ENCODE measurements around the gene GOLGB1. TPM values are rescaled to one million over a fixed set of nuclear protein-coding genes. Genes with fewer than 3 reads are reported as not detected.
A peak's percentile ranks its signal among the peaks of the same experiment; 100 is the strongest.

Gene GOLGB1
- total and polyA plus RNA-seq, 4 donors: 14.5 to 74.0 (median 49.5) TPM

- peaks cover 1 to 3% of the 10 kb centered on the region in 2 donors for H3K4me1 ChIP-seq (ENCODE audit: control insufficient read depth in 1 of 2, insufficient read depth in 2 of 2, low read length in 2 of 2)
- intact Hi-C loops (cut with DNase I): no loop called here
- DNase-seq (no peak), ATAC-seq (ENCODE audit: low FRiP score) (no peak)
- H3K4me3 ChIP-seq (ENCODE audit: low read length in 2 of 2): no peak overlapping the region
- no peaks in the 10 kb centered on the region for H3K36me3 ChIP-seq (ENCODE audit: control insufficient read depth in 1 of 2, insufficient read depth in 2 of 2, low read length in 1 of 2)
- H3K27me3 ChIP-seq (ENCODE audit: control insufficient read depth in 1 of 2, insufficient read depth in 2 of 2, low read length in 1 of 2): no peaks in the 10 kb centered on the region
- no peaks in the 10 kb centered on the region for H3K9me3 ChIP-seq (ENCODE audit: control insufficient read depth, low read length)
- no peak overlapping the region for H3K27ac ChIP-seq (ENCODE audit: low read depth in 1 of 2, low read length in 2 of 2)
Measured at GRCh38 chr3:121735047-121735696, 14.4 kb downstream of the GOLGB1 start.

- no peaks in the 10 kb centered on the region for H3K4me1 ChIP-seq (ENCODE audit: control insufficient read depth in 1 of 2, insufficient read depth in 2 of 2, low read length in 2 of 2)
- no peak overlapping the region for H3K27ac ChIP-seq (ENCODE audit: low read depth in 1 of 2, low read length in 2 of 2)
- H3K36me3 ChIP-seq (ENCODE audit: control insufficient read depth in 1 of 2, insufficient read depth in 2 of 2, low read length in 1 of 2): no peaks in the 10 kb centered on the region
- DNase-seq: no peak
- no peaks in the 10 kb centered on the region for H3K27me3 ChIP-seq (ENCODE audit: control insufficient read depth in 1 of 2, insufficient read depth in 2 of 2, low read length in 1 of 2)
- intact Hi-C loops (cut with DNase I): no loop called here
- ATAC-seq (ENCODE audit: low FRiP score): no peak
- H3K9me3 ChIP-seq (ENCODE audit: control insufficient read depth, low read length): no peaks in the 10 kb centered on the region
- H3K4me3 ChIP-seq (ENCODE audit: low read length in 2 of 2): no peak overlapping the region
- WGBS, 2 donors: 76 to 81% methylated on average over 8 of the region's 8 CpGs
Measured at GRCh38 chr3:121730940-121731687, 18.4 kb downstream of the GOLGB1 start.

- peaks cover 3 to 10% of the 10 kb centered on the region in 2 donors for H3K36me3 ChIP-seq (ENCODE audit: control insufficient read depth in 1 of 2, insufficient read depth in 2 of 2, low read length in 1 of 2)
- WGBS, 2 donors: 95% methylated on average over 1 of the region's 1 CpG
- ATAC-seq (ENCODE audit: low FRiP score) (no peak), DNase-seq (no peak)
- H3K27ac ChIP-seq (ENCODE audit: low read depth in 1 of 2, low read length in 2 of 2): no peak overlapping the region
- no peaks in the 10 kb centered on the region for H3K27me3 ChIP-seq (ENCODE audit: control insufficient read depth in 1 of 2, insufficient read depth in 2 of 2, low read length in 1 of 2)
- intact Hi-C loops (cut with DNase I): no loop called here
- H3K4me1 ChIP-seq (ENCODE audit: control insufficient read depth in 1 of 2, insufficient read depth in 2 of 2, low read length in 2 of 2): no peaks in the 10 kb centered on the region
- no peaks in the 10 kb centered on the region for H3K9me3 ChIP-seq (ENCODE audit: control insufficient read depth, low read length)
- H3K4me3 ChIP-seq (ENCODE audit: low read length in 2 of 2): no peak overlapping the region
Measured at GRCh38 chr3:121724130-121724529, 25.4 kb downstream of the GOLGB1 start.

- H3K36me3 ChIP-seq (ENCODE audit: control insufficient read depth in 1 of 2, insufficient read depth in 2 of 2, low read length in 1 of 2): peaks cover 3 to 10% of the 10 kb centered on the region in 2 donors
- no peak overlapping the region for H3K4me3 ChIP-seq (ENCODE audit: low read length in 2 of 2)
- H3K27ac ChIP-seq (ENCODE audit: low read depth in 1 of 2, low read length in 2 of 2): no peak overlapping the region
- intact Hi-C loops (cut with DNase I): no loop called here
- WGBS, 2 donors: 56 to 72% methylated on average over 1 of the region's 1 CpG
- H3K4me1 ChIP-seq (ENCODE audit: control insufficient read depth in 1 of 2, insufficient read depth in 2 of 2, low read length in 2 of 2): no peaks in the 10 kb centered on the region
- no peaks in the 10 kb centered on the region for H3K9me3 ChIP-seq (ENCODE audit: control insufficient read depth, low read length)
- DNase-seq (no peak), ATAC-seq (ENCODE audit: low FRiP score) (no peak)
- H3K27me3 ChIP-seq (ENCODE audit: control insufficient read depth in 1 of 2, insufficient read depth in 2 of 2, low read length in 1 of 2): no peaks in the 10 kb centered on the region
Measured at GRCh38 chr3:121723485-121723884, 26.1 kb downstream of the GOLGB1 start.

GRCh38 chr3:121722411-121722810, 27.1 kb downstream of the GOLGB1 start:
- H3K4me1 ChIP-seq (ENCODE audit: control insufficient read depth in 1 of 2, insufficient read depth in 2 of 2, low read length in 2 of 2): no peaks in the 10 kb centered on the region
- H3K9me3 ChIP-seq (ENCODE audit: control insufficient read depth, low read length): no peaks in the 10 kb centered on the region
- intact Hi-C loops (cut with DNase I): no loop called here
- no peaks in the 10 kb centered on the region for H3K27me3 ChIP-seq (ENCODE audit: control insufficient read depth in 1 of 2, insufficient read depth in 2 of 2, low read length in 1 of 2)
- WGBS, 2 donors: 91 to 98% methylated on average over 1 of the region's 1 CpG
- ATAC-seq (ENCODE audit: low FRiP score) (no peak), DNase-seq (no peak)
- no peak overlapping the region for H3K4me3 ChIP-seq (ENCODE audit: low read length in 2 of 2)
- H3K27ac ChIP-seq (ENCODE audit: low read depth in 1 of 2, low read length in 2 of 2): peak overlapping the region in 1 of 2 donors; percentile 5
- H3K36me3 ChIP-seq (ENCODE audit: control insufficient read depth in 1 of 2, insufficient read depth in 2 of 2, low read length in 1 of 2): peaks cover 3 to 14% of the 10 kb centered on the region in 2 donors

- H3K4me1 ChIP-seq (ENCODE audit: control insufficient read depth in 1 of 2, insufficient read depth in 2 of 2, low read length in 2 of 2): no peaks in the 10 kb centered on the region
- H3K27ac ChIP-seq (ENCODE audit: low read depth in 1 of 2, low read length in 2 of 2): no peak overlapping the region
- no peaks in the 10 kb centered on the region for H3K9me3 ChIP-seq (ENCODE audit: control insufficient read depth, low read length)
- peaks cover 3 to 14% of the 10 kb centered on the region in 2 donors for H3K36me3 ChIP-seq (ENCODE audit: control insufficient read depth in 1 of 2, insufficient read depth in 2 of 2, low read length in 1 of 2)
- intact Hi-C loops (cut with DNase I): no loop called here
- DNase-seq (no peak), ATAC-seq (ENCODE audit: low FRiP score) (no peak)
- H3K4me3 ChIP-seq (ENCODE audit: low read length in 2 of 2): no peak overlapping the region
- H3K27me3 ChIP-seq (ENCODE audit: control insufficient read depth in 1 of 2, insufficient read depth in 2 of 2, low read length in 1 of 2): no peaks in the 10 kb centered on the region
Measured at GRCh38 chr3:121720163-121720562, 29.4 kb downstream of the GOLGB1 start.

GRCh38 chr3:121719423-121719822, 30.1 kb downstream of the GOLGB1 start:
- WGBS, 2 donors: 87 to 91% methylated on average over 5 of the region's 5 CpGs
- intact Hi-C loops (cut with DNase I): no loop called here
- Histone ChIP-seq H3K4me3 (ENCODE audit: low read length in 2 of 2) (no peak overlapping the region), H3K9me3 (ENCODE audit: control insufficient read depth, low read length) (no peaks in the 10 kb centered on the region), H3K4me1 (ENCODE audit: control insufficient read depth in 1 of 2, insufficient read depth in 2 of 2, low read length in 2 of 2) (no peaks in the 10 kb centered on the region), H3K27ac (ENCODE audit: low read depth in 1 of 2, low read length in 2 of 2) (no peak overlapping the region), H3K27me3 (ENCODE audit: control insufficient read depth in 1 of 2, insufficient read depth in 2 of 2, low read length in 1 of 2) (no peaks in the 10 kb centered on the region), H3K36me3 (ENCODE audit: control insufficient read depth in 1 of 2, insufficient read depth in 2 of 2, low read length in 1 of 2) (peaks cover 0 to 11% of the 10 kb centered on the region in 2 donors)
- ATAC-seq (ENCODE audit: low FRiP score) (no peak), DNase-seq (no peak)

- H3K4me3 ChIP-seq (ENCODE audit: low read length in 2 of 2): no peak overlapping the region
- no peak for DNase-seq
- ATAC-seq (ENCODE audit: low FRiP score): no peak
- no peaks in the 10 kb centered on the region for H3K27me3 ChIP-seq (ENCODE audit: control insufficient read depth in 1 of 2, insufficient read depth in 2 of 2, low read length in 1 of 2)
- intact Hi-C loops (cut with DNase I): no loop called here
- H3K9me3 ChIP-seq (ENCODE audit: control insufficient read depth, low read length): no peaks in the 10 kb centered on the region
- no peak overlapping the region for H3K27ac ChIP-seq (ENCODE audit: low read depth in 1 of 2, low read length in 2 of 2)
- peaks cover 0 to 11% of the 10 kb centered on the region in 2 donors for H3K36me3 ChIP-seq (ENCODE audit: control insufficient read depth in 1 of 2, insufficient read depth in 2 of 2, low read length in 1 of 2)
- 83 to 89% methylated on average over 6 of the region's 6 CpGs for WGBS, 2 donors
- no peaks in the 10 kb centered on the region for H3K4me1 ChIP-seq (ENCODE audit: control insufficient read depth in 1 of 2, insufficient read depth in 2 of 2, low read length in 2 of 2)
Measured at GRCh38 chr3:121718205-121718846, 31.2 kb downstream of the GOLGB1 start.

- WGBS, 2 donors: 35 to 52% methylated on average over 1 of the region's 1 CpG
- no peak overlapping the region for H3K4me3 ChIP-seq (ENCODE audit: low read length in 2 of 2)
- no peak for ATAC-seq (ENCODE audit: low FRiP score)
- no peak for DNase-seq
- intact Hi-C loops (cut with DNase I): no loop called here
- no peaks in the 10 kb centered on the region for H3K27me3 ChIP-seq (ENCODE audit: control insufficient read depth in 1 of 2, insufficient read depth in 2 of 2, low read length in 1 of 2)
- no peaks in the 10 kb centered on the region for H3K9me3 ChIP-seq (ENCODE audit: control insufficient read depth, low read length)
- H3K4me1 ChIP-seq (ENCODE audit: control insufficient read depth in 1 of 2, insufficient read depth in 2 of 2, low read length in 2 of 2): no peaks in the 10 kb centered on the region
- no peak overlapping the region for H3K27ac ChIP-seq (ENCODE audit: low read depth in 1 of 2, low read length in 2 of 2)
- H3K36me3 ChIP-seq (ENCODE audit: control insufficient read depth in 1 of 2, insufficient read depth in 2 of 2, low read length in 1 of 2): peaks cover 0 to 4% of the 10 kb centered on the region in 2 donors
Measured at GRCh38 chr3:121710347-121710746, 39.2 kb downstream of the GOLGB1 start.

Data from aorta (tissue), 5 donors.